AG04450 (cell line): ENCODE results near the gene TPM4. TPM values are rescaled to one million over a fixed set of nuclear protein-coding genes. Genes with fewer than 3 reads are reported as not detected.

Source experiments
- CTCF ChIA-PET: fragments of 300-600, 350-600 bp; formaldehyde crosslinking; extraction: SDS; loops from one replicate; lab custom pipeline; 2022; ENCODE audit warnings: antibody characterized with exemption, inconsistent platforms; lab: Charles Lee
- POLR2A ChIA-PET: fragments of 350-600 bp; formaldehyde crosslinking; extraction: SDS; loops from one replicate; lab custom pipeline; 2021; ENCODE audit warnings: antibody characterized with exemption, inconsistent platforms; lab: Yijun Ruan, JAX
- DNase-seq: peaks from one replicate; pipeline ENCODE4 v3.0.0-alpha.2; 2011; ENCODE audit warnings: low read depth, low spot score
- H3K27ac ChIP-seq: one replicate; pipeline ENCODE4 v1.5.1; 2012; ENCODE audit warnings: low read depth, low read length, control low read depth
- H3K27me3 ChIP-seq: one replicate; pipeline ENCODE4 v1.6.0; 2012; ENCODE audit warnings: low read length; ENCODE audit not compliant: control insufficient read depth, insufficient read depth
- H3K4me3 ChIP-seq: 2 replicates; pipeline ENCODE4 v1.5.1; 2011; ENCODE audit warnings: mild to moderate bottlenecking, low read depth, low read length, control low read depth
- H3K9me3 ChIP-seq: 2 replicates; pipeline ENCODE4 v1.5.1; 2012; ENCODE audit warnings: low read length; ENCODE audit not compliant: control insufficient read depth, insufficient read depth
- polyA plus RNA-seq: library from polyadenylated mRNA; depleted of rRNA; stranded (reverse); fragments of >200 nt; gene quantifications from 2 replicates; pipeline ENCODE4 v1.2.3, GENCODE V29; 2011
- TF ChIP-seq, protein P1 (sequence below): IDR thresholded peaks from 2 replicates; pipeline ENCODE4 v1.5.1; 2011; ENCODE audit warnings: low read depth, low read length, control low read depth, inconsistent platforms

The TPM4 gene
- polyA plus RNA-seq, 1 experiment = 2,058 TPM

- no peak for DNase-seq
- no peaks in the 10 kb centered on the region for H3K27me3 ChIP-seq
- H3K9me3 ChIP-seq = no peaks in the 10 kb centered on the region
- TF ChIP-seq, protein P1, sequence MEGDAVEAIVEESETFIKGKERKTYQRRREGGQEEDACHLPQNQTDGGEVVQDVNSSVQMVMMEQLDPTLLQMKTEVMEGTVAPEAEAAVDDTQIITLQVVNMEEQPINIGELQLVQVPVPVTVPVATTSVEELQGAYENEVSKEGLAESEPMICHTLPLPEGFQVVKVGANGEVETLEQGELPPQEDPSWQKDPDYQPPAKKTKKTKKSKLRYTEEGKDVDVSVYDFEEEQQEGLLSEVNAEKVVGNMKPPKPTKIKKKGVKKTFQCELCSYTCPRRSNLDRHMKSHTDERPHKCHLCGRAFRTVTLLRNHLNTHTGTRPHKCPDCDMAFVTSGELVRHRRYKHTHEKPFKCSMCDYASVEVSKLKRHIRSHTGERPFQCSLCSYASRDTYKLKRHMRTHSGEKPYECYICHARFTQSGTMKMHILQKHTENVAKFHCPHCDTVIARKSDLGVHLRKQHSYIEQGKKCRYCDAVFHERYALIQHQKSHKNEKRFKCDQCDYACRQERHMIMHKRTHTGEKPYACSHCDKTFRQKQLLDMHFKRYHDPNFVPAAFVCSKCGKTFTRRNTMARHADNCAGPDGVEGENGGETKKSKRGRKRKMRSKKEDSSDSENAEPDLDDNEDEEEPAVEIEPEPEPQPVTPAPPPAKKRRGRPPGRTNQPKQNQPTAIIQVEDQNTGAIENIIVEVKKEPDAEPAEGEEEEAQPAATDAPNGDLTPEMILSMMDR = no peak
- CTCF ChIA-PET = no interaction called here
- POLR2A ChIA-PET = interaction anchor here (0.9 to 3.6 kb wide), 5 partner anchors 9 to 62 kb away, joined by 3 to 30 read pairs (median 7); partner anchors contain the start of gene TPM4
- peak overlapping the region; percentile 31 for H3K27ac ChIP-seq
- no peak overlapping the region for H3K4me3 ChIP-seq
Measured at GRCh38 chr19:16087940-16088339, 11.6 kb downstream of the TPM4 start.

GRCh38 chr19:16088351-16089009 lies 12.2 kb downstream of the TPM4 start:
- Histone ChIP-seq H3K9me3 (no peaks in the 10 kb centered on the region), H3K4me3 (no peak overlapping the region), H3K27ac (peak overlapping the region; percentile 31), H3K27me3 (no peaks in the 10 kb centered on the region)
- no peak for DNase-seq
- TF ChIP-seq, protein P1 = peak; percentile 39
- ChIA-PET CTCF (interaction anchor here (1.8 kb wide), 1 partner anchor 47 kb away, joined by 4 read pairs; no protein-coding TSS in a partner anchor), POLR2A (interaction anchor here (0.6 to 2.0 kb wide), 6 partner anchors 8 to 63 kb away, joined by 3 to 11 read pairs (median 6); partner anchors contain the start of gene TPM4)

GRCh38 chr19:16089010-16089846 lies 12.9 kb downstream of the TPM4 start:
- no peak overlapping the region for H3K4me3 ChIP-seq
- H3K27ac ChIP-seq = no peak overlapping the region
- no peak for DNase-seq
- no peaks in the 10 kb centered on the region for H3K27me3 ChIP-seq
- ChIA-PET POLR2A (interaction anchor here (0.5 to 2.0 kb wide), 8 partner anchors 8 to 102 kb away, joined by 3 to 11 read pairs (median 5); partner anchors contain the start of gene TPM4), CTCF (interaction anchor here (1.8 kb wide), 1 partner anchor 47 kb away, joined by 4 read pairs; no protein-coding TSS in a partner anchor)
- H3K9me3 ChIP-seq = no peaks in the 10 kb centered on the region
- TF ChIP-seq, protein P1 = no peak; the same call in 1 of the 2 replicates

GRCh38 chr19:16091546-16092475 lies 15.5 kb downstream of the TPM4 start:
- peak overlapping the region; percentile 65 for H3K27ac ChIP-seq
- H3K27me3 ChIP-seq = no peaks in the 10 kb centered on the region
- H3K9me3 ChIP-seq = no peaks in the 10 kb centered on the region
- no peak for DNase-seq
- ChIA-PET POLR2A (interaction anchor here (0.7 to 1.6 kb wide), 4 partner anchors 9 to 94 kb away, joined by 3 to 5 read pairs (median 4); partner anchors contain the start of genes FAM32A and TPM4), CTCF (interaction anchor here (0.5 to 1.3 kb wide), 3 partner anchors 20 to 90 kb away, joined by 3 to 5 read pairs (median 3); partner anchors contain the start of gene RAB8A)
- TF ChIP-seq, protein P1 = no peak
- no peak overlapping the region for H3K4me3 ChIP-seq
